PC-9 (cell line): ENCODE results near the gene TMEM203.

Experiments used
- EZH2 ChIP-seq: fragments of 200-600 bp; sonication (generic); IDR thresholded peaks from 2 replicates; pipeline ENCODE4 v1.8.0; 2017; ENCODE audit warnings: antibody characterized with exemption, low read depth
- TF ChIP-seq, protein P1 (sequence below): fragments of 200-600 bp; sonication (generic); conservative IDR thresholded peaks from 2 replicates; pipeline ENCODE4 v1.6.1; 2017; ENCODE audit warnings: mixed run types, antibody characterized with exemption, mild to moderate bottlenecking, moderate library complexity

DNA sequence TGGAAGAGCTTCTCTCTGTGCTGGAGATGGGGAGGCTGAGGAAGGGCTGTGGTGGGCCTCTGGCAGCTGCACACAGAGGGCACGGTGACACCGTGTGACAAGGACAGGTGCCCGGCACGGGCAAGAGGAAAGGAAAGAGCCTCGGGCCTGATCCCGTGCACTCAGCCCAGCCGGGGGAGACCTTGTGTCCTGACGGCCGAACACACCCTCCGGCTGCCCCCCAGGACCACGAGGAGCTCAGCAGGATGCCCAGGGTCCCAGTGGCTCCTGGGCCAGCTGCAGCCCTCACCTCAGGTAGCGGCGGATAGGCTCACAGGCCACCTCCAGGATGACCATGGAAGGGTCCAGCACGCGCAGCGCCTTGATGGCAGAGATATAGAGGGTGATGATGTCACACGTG is 22.6 kb downstream of the TMEM203 start:
- TF ChIP-seq, protein P1, sequence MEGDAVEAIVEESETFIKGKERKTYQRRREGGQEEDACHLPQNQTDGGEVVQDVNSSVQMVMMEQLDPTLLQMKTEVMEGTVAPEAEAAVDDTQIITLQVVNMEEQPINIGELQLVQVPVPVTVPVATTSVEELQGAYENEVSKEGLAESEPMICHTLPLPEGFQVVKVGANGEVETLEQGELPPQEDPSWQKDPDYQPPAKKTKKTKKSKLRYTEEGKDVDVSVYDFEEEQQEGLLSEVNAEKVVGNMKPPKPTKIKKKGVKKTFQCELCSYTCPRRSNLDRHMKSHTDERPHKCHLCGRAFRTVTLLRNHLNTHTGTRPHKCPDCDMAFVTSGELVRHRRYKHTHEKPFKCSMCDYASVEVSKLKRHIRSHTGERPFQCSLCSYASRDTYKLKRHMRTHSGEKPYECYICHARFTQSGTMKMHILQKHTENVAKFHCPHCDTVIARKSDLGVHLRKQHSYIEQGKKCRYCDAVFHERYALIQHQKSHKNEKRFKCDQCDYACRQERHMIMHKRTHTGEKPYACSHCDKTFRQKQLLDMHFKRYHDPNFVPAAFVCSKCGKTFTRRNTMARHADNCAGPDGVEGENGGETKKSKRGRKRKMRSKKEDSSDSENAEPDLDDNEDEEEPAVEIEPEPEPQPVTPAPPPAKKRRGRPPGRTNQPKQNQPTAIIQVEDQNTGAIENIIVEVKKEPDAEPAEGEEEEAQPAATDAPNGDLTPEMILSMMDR, result no peak
- no peak for TF ChIP-seq EZH2
